GM06990 (cell line): ENCODE data around the gene PHETA1.

ENCODE experiments used
- DNase-seq: peaks from one replicate; pipeline ENCODE4 v3.0.0-alpha.2; 2011; ENCODE audit not compliant: insufficient read length; ENCODE audit errors: extremely low read depth
- H3K27me3 ChIP-seq: replicated peaks from 2 replicates; pipeline ENCODE4 v1.6.0; 2011; ENCODE audit warnings: low read length; ENCODE audit not compliant: control insufficient read depth, insufficient read depth
- H3K36me3 ChIP-seq: 2 replicates; pipeline ENCODE4 v1.5.1; 2011; ENCODE audit warnings: low read length; ENCODE audit not compliant: control insufficient read depth, insufficient read depth
- H3K4me3 ChIP-seq: replicated peaks from 2 replicates; pipeline ENCODE4 v1.5.1; 2011; ENCODE audit warnings: low read depth, mild to moderate bottlenecking, control low read depth, low read length
- CTCF ChIP-seq: IDR thresholded peaks from 2 replicates; pipeline ENCODE4 v1.5.1; 2011; ENCODE audit warnings: low read length, control low read depth, mild to moderate bottlenecking, inconsistent platforms; ENCODE audit not compliant: insufficient read depth, poor library complexity, severe bottlenecking

The PHETA1 gene

GRCh38 chr12:111352296-111352993 lies 16.4 kb downstream of the PHETA1 start:
- no peak for DNase-seq
- H3K4me3 ChIP-seq: no peak overlapping the region
- no peak for TF ChIP-seq CTCF
- H3K36me3 ChIP-seq: no peaks in the 10 kb centered on the region
- H3K27me3 ChIP-seq: no peaks in the 10 kb centered on the region

GRCh38 chr12:111351026-111351425 lies 17.9 kb downstream of the PHETA1 start:
- H3K36me3 ChIP-seq: no peaks in the 10 kb centered on the region
- TF ChIP-seq CTCF: no peak
- DNase-seq: no peak
- H3K27me3 ChIP-seq: no peaks in the 10 kb centered on the region
- H3K4me3 ChIP-seq: no peak overlapping the region

DNA sequence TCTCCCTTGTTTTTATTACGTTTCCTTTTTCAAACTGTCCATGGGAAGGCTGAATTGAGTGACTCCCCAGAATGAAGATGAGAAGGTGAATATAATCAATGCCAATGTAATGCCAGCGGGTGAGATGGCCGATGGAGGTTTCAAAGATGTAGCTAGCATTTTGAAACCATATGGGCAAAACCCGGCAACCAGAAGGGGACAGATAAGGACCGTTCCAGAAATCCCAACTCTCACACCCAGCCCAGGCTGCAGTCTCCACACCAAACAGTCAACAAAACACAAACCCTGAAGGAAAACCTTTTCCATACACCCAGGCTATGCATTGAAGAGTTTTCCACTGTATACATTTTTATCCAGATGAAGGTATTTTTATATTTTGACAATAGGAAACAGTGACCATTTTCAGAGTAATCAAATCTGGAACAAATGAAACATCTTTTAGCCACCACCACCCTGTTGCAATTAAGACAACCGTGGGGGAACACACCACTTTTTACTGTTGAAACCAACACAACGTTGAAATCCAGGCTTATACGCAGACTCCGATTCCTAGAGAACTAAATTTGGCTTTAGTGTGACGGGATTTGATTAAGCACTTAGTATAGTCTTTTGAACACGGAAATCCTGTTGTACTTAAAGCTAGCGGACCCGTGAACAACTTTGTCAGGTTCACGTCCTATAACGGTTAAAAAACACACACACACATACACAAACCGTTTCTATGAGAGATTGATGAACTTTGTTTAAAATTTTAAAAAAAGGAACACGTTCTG lies 19.0 kb downstream of the PHETA1 start:
- no peak for DNase-seq
- Histone ChIP-seq H3K27me3 (no peaks in the 10 kb centered on the region), H3K36me3 (no peaks in the 10 kb centered on the region), H3K4me3 (no peak overlapping the region)
- no peak for TF ChIP-seq CTCF

DNA sequence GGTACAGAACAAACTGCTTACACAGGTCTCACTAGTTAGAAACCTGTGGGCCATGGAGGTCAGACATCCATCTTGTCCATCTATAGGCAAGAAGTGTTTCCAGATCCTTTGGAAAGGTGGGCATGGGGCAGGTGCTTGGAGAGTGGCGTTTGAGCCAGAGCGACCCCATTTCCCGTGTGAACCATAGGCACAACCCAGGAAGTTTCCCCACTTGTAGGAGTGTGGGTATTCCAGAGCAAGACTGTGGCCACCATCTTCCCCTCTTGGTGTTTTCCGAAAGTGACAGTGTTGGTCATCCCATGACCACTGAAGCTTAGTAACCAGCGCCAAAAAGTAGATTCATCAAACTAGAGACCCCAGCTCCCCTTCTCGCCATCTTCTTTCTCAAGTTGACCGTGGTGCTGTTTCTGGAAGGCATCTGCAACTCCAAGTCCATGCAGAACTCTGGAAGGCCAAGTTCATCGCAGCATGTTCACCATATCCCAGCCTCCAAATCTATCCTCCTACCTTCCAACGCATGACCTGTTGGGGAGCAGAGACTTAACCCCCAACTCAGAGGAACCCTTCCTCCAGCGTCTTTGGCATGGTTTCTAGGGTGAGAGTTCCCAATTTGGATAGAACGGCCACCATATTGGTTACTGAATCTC lies 19.7 kb downstream of the PHETA1 start:
- H3K36me3 ChIP-seq: no peaks in the 10 kb centered on the region
- no peak overlapping the region for H3K4me3 ChIP-seq

More for the DNA sequence above, 19.7 kb downstream of the PHETA1 start:
- TF ChIP-seq CTCF: no peak
- no peak for DNase-seq
- H3K27me3 ChIP-seq: no peaks in the 10 kb centered on the region
